Head of caudate nucleus (tissue), 42 donors: ENCODE measurements around the gene ZIC1.
A peak's percentile ranks its signal among the peaks of the same experiment; 100 is the strongest.

Experiments used
- DNase-seq, 42 donors: peaks; one replicate each; pipeline versions ENCODE4 v3.0.0 to v3.0.0-alpha.2; 2020 to 2021; ENCODE audit warnings: mixed read lengths in 7 of 42
- intact Hi-C: fragments of 100-400 bp; cut with DNase I; formaldehyde crosslinking; loops from one replicate; pipeline ENCODE4 v1.15.0; 2022

Gene ZIC1

GRCh38 chr3:147392625-147392946 is 16.6 kb upstream of the ZIC1 start:
- DNase-seq, result no peak
- intact Hi-C loops, result no loop called here

GRCh38 chr3:147393261-147393942 is 15.8 kb upstream of the ZIC1 start:
- intact Hi-C loops, result no loop called here

GRCh38 chr3:147393943-147394883 is 15.0 kb upstream of the ZIC1 start:
- intact Hi-C loops, result no loop called here
- peak in 3 of 42 donors; percentile 11 to 46 (median 16) for DNase-seq

More at GRCh38 chr3:147393261-147393942, 15.8 kb upstream of the ZIC1 start:
- DNase-seq, result peak in 41 of 42 donors; percentile 45 to 93 (median 80)

GRCh38 chr3:147394884-147395225 is 14.3 kb upstream of the ZIC1 start:
- intact Hi-C loops, result no loop called here
- DNase-seq, result no peak

- intact Hi-C loops, result no loop called here
- no peak for DNase-seq
Measured at GRCh38 chr3:147395899-147396711, 13.1 kb upstream of the ZIC1 start.

GRCh38 chr3:147396712-147397046 is 12.5 kb upstream of the ZIC1 start:
- intact Hi-C loops, result no loop called here
- DNase-seq, result no peak

GRCh38 chr3:147397155-147397874 is 11.8 kb upstream of the ZIC1 start:
- intact Hi-C loops, result no loop called here
- peak in 2 of 42 donors; percentile 32 to 54 for DNase-seq

GRCh38 chr3:147397875-147398812 is 11.0 kb upstream of the ZIC1 start:
- intact Hi-C loops, result no loop called here

GRCh38 chr3:147398813-147399534 is 10.2 kb upstream of the ZIC1 start:
- intact Hi-C loops, result no loop called here
- DNase-seq, result no peak

More at GRCh38 chr3:147397875-147398812, 11.0 kb upstream of the ZIC1 start:
- DNase-seq, result no peak

- intact Hi-C loops, result no loop called here
- peak in 1 of 42 donors; percentile 32 for DNase-seq
Measured at GRCh38 chr3:147400111-147400510, 9.1 kb upstream of the ZIC1 start.

GRCh38 chr3:147400999-147401398 is 8.2 kb upstream of the ZIC1 start:
- intact Hi-C loops, result no loop called here
- no peak for DNase-seq

- no peak for DNase-seq
- intact Hi-C loops, result no loop called here
Measured at GRCh38 chr3:147401421-147401820, 7.7 kb upstream of the ZIC1 start.

- intact Hi-C loops, result no loop called here
Measured at GRCh38 chr3:147402159-147402558, 7.0 kb upstream of the ZIC1 start.

GRCh38 chr3:147403511-147403910 is 5.7 kb upstream of the ZIC1 start:
- intact Hi-C loops, result no loop called here
- peak in 1 of 42 donors; percentile 30 for DNase-seq

More at GRCh38 chr3:147402159-147402558, 7.0 kb upstream of the ZIC1 start:
- DNase-seq, result no peak

- intact Hi-C loops, result no loop called here
Measured at GRCh38 chr3:147404000-147404799, 5.0 kb upstream of the ZIC1 start.

GRCh38 chr3:147404800-147405230 is 4.3 kb upstream of the ZIC1 start:
- DNase-seq, result peak in 1 of 42 donors; percentile 39
- intact Hi-C loops, result no loop called here

More at GRCh38 chr3:147404000-147404799, 5.0 kb upstream of the ZIC1 start:
- peak in 1 of 42 donors; percentile 35 for DNase-seq
